Activated B cell treated with CpG ODN at 0.5 μM for 24 hours (primary cell): Measurements from ENCODE around the gene ANP32E. TPM values are rescaled to one million over a fixed set of nuclear protein-coding genes. Genes with fewer than 3 reads are reported as not detected.

ENCODE experiments used
- ATAC-seq: fragments of 200-7000 bp; cut with Tn5 transposase; one replicate; pipeline ENCODE4 v1.10.0; 2021; ENCODE audit warnings: low read depth, mild to moderate bottlenecking, moderate library complexity
- CTCF ChIA-PET: fragments of 350-600 bp; sonication (Branson Sonifier 250); formaldehyde crosslinking; loops from one replicate; lab custom pipeline; 2021; ENCODE audit warnings: antibody characterized with exemption; lab: Charles Lee
- POLR2A ChIA-PET: fragments of 350-600 bp; sonication (Branson Sonifier 250); formaldehyde crosslinking; loops from one replicate; lab custom pipeline; 2021; ENCODE audit warnings: antibody characterized with exemption; lab: Charles Lee
- DNase-seq: peaks from one replicate; pipeline ENCODE4 v3.0.0; 2022
- H3K27ac Mint-ChIP-seq: one replicate; pipeline ENCODE4 v1.8.0; 2020; ENCODE audit warnings: mixed read lengths
- H3K27me3 Mint-ChIP-seq: one replicate; pipeline ENCODE4 v1.8.0; 2021; ENCODE audit warnings: mixed read lengths
- H3K36me3 Mint-ChIP-seq: one replicate; pipeline ENCODE4 v1.8.0; 2021; ENCODE audit warnings: low read depth, mixed read lengths
- H3K4me1 Mint-ChIP-seq: one replicate; pipeline ENCODE4 v1.8.0; 2021; ENCODE audit warnings: mixed read lengths
- H3K4me3 Mint-ChIP-seq: one replicate; pipeline ENCODE4 v1.8.0; 2020; ENCODE audit warnings: mild to moderate bottlenecking, mixed read lengths
- H3K9me3 Mint-ChIP-seq: one replicate; pipeline ENCODE4 v1.8.0; 2020; ENCODE audit warnings: mixed read lengths
- intact Hi-C: fragments of 100-400 bp; cut with micrococcal nuclease; formaldehyde crosslinking; loops from one replicate; pipeline ENCODE4 v1.15.1; 2024
- total RNA-seq: library from RNA; stranded (reverse); gene quantifications from 2 replicates; pipeline ENCODE4 v1.2.3, GENCODE V29; 2022
- TF ChIP-seq, protein P1 (sequence below): fragments of 200-600 bp; IDR thresholded peaks from one replicate; pipeline ENCODE4 v1.8.0; 2022; ENCODE audit warnings: antibody characterized with exemption, mild to moderate bottlenecking

Gene ANP32E
- total RNA-seq, 1 donor from 2014 or later, result 70.5 TPM

DNA sequence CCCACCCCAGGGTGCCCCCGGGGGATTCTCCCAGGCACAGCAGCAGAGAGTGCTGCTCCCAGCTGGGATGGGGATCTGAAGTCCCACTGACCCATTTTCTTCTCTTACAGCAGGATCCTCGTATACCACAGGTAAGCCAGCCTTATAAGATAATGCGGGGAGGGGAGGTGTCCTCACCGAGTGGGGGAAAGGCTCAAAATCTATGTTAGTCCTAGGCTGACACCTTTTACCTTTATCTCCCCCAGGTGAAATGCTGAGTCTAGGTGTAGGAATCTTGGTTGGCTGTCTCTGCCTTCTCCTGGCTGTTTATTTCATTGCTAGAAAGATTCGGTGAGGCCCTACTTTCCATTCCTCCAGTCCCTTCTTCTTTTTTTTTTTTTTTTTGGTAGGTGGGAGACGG, 27.6 kb upstream of the ANP32E start:
- intact Hi-C loops, result no loop called here
- Mint-ChIP-seq H3K4me1 (peaks cover 22% of the 10 kb centered on the region), H3K27ac (no peak overlapping the region), H3K27me3 (peaks cover 4% of the 10 kb centered on the region), H3K36me3 (peaks cover 39% of the 10 kb centered on the region), H3K9me3 (no peaks in the 10 kb centered on the region), H3K4me3 (no peak overlapping the region)
- ATAC-seq (no peak), DNase-seq (no peak)
- ChIA-PET POLR2A (interaction anchor here (1.3 kb wide), 1 partner anchor 28 kb away, joined by 3 read pairs; the partner anchor contains the start of gene ANP32E), CTCF (interaction anchor here (1.2 kb wide), 1 partner anchor 18 kb away, joined by 3 read pairs; no protein-coding TSS in a partner anchor)
- TF ChIP-seq, protein P1, sequence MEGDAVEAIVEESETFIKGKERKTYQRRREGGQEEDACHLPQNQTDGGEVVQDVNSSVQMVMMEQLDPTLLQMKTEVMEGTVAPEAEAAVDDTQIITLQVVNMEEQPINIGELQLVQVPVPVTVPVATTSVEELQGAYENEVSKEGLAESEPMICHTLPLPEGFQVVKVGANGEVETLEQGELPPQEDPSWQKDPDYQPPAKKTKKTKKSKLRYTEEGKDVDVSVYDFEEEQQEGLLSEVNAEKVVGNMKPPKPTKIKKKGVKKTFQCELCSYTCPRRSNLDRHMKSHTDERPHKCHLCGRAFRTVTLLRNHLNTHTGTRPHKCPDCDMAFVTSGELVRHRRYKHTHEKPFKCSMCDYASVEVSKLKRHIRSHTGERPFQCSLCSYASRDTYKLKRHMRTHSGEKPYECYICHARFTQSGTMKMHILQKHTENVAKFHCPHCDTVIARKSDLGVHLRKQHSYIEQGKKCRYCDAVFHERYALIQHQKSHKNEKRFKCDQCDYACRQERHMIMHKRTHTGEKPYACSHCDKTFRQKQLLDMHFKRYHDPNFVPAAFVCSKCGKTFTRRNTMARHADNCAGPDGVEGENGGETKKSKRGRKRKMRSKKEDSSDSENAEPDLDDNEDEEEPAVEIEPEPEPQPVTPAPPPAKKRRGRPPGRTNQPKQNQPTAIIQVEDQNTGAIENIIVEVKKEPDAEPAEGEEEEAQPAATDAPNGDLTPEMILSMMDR, result no peak

DNA sequence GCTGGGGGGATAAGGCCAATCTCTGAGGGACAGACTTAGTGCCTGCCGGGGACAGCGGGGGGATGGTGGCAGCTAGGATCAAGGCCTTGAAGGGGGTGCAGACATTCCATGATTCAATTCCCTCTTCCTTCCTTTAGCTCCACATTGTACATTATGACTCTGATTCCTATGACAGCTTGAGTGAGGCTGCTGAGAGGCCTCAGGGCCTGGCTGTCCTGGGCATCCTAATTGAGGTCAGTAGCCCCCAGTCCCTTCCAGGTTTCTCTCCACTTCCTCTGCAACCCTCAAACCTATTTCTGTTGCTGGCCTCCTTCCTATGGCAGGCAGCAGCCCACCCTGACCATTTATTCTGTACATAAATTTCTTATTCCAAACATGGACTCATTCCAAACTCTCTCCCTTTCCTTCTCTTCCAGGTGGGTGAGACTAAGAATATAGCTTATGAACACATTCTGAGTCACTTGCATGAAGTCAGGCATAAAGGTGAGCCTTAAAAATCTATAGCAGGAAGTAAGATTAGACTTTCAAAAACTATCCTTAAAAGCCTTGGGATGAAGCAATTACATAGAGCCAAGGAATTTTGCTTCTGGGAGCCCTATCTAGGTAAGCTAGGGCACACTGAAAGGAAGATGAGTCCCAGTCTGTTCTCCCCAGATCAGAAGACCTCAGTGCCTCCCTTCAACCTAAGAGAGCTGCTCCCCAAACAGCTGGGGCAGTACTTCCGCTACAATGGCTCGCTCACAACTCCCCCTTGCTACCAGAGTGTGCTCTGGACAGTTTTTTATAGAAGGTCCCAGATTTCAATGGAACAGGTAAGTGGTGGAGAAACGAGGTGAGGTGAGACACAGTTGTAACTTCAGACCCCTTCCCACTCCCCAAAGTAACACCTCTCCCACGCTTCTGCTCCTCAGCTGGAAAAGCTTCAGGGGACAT, 26.7 kb upstream of the ANP32E start:
- ATAC-seq, result no peak
- POLR2A ChIA-PET, result interaction anchor here (0.6 to 1.3 kb wide), 4 partner anchors 9 to 27 kb away, joined by 3 to 9 read pairs (median 5); partner anchors contain the start of gene ANP32E
- TF ChIP-seq, protein P1, result no peak
- no peak for DNase-seq
- peaks cover 32% of the 10 kb centered on the region for H3K36me3 Mint-ChIP-seq
- intact Hi-C loops, result no loop called here
- H3K4me1 Mint-ChIP-seq, result peaks cover 13% of the 10 kb centered on the region
- peak overlapping the region; percentile 24 for H3K27ac Mint-ChIP-seq
- CTCF ChIA-PET, result interaction anchor here (1.2 kb wide), 1 partner anchor 19 kb away, joined by 3 read pairs; no protein-coding TSS in a partner anchor
- H3K4me3 Mint-ChIP-seq, result no peak overlapping the region
- H3K9me3 Mint-ChIP-seq, result no peaks in the 10 kb centered on the region
- H3K27me3 Mint-ChIP-seq, result peaks cover 10% of the 10 kb centered on the region

DNA sequence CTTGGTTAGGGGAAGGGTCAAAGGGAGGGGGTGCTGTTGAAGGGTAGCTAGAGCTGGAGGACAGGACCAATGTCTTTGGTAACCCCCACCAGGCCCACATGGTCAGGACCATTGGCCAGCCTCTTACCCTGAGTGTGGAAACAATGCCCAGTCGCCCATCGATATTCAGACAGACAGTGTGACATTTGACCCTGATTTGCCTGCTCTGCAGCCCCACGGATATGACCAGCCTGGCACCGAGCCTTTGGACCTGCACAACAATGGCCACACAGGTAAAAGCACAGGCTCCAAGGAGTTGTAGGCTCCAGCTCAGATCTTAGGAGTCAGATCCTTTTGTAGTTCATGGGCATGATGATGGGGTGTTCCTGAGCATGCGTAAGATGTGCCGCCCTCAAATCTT, 25.5 kb upstream of the ANP32E start:
- no peak for ATAC-seq
- no peak for DNase-seq
- Mint-ChIP-seq H3K27ac (no peak overlapping the region), H3K4me1 (peaks cover 6% of the 10 kb centered on the region), H3K4me3 (no peak overlapping the region), H3K27me3 (peaks cover 23% of the 10 kb centered on the region), H3K36me3 (peaks cover 21% of the 10 kb centered on the region), H3K9me3 (no peaks in the 10 kb centered on the region)
- TF ChIP-seq, protein P1, result no peak
- intact Hi-C loops, result no loop called here
- POLR2A ChIA-PET, result interaction anchor here (1.3 kb wide), 1 partner anchor 22 kb away, joined by 5 read pairs; no protein-coding TSS in a partner anchor
- CTCF ChIA-PET, result no interaction called here

DNA sequence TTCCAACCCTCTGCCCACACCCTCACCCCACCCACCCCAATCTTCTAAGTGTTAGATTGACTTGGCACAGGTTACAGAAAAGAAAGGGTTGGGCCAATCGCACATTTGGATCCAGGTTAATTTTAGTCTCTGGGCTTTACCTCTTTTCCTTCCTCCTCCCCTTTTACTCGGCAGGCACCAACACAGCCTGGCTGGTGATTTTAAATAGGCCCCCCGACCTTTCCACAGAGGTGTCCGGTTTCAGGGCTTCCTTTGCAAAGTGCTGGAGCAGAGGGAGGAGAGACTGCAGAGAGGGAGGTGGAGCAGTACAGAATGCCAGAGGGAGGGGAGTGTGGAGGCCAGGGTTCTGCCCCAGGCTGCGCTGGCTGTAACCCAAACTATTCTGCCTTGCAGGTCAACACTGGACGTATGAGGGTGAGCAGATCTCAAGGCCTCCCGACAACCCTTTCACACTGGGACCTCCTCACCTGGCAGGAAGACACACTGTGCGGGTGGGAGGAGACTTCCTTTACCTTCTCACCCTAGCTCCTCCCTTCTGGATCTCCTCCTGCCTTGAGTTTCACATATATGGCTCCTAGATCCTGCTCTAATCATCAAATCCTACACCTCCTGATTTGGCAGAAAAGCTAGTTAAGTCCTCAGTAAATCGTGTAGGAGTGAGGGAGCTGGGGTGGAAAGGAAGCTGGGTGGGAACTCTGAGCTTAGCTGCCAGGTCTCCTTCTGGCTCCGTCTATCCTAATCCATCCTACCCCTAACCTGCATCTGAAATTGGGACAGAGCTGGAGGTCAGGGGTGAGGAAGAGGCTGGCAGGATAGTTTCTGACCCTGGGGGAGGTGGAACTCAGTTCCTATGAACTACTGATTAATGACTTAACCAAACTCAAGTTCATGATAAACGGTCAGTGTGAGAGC, 24.1 kb upstream of the ANP32E start:
- Mint-ChIP-seq H3K27me3 (peaks cover 33% of the 10 kb centered on the region), H3K4me3 (no peak overlapping the region), H3K27ac (no peak overlapping the region), H3K36me3 (peaks cover 7% of the 10 kb centered on the region), H3K9me3 (no peaks in the 10 kb centered on the region), H3K4me1 (peaks cover 17% of the 10 kb centered on the region)
- intact Hi-C loops, result loop anchor here (5.0 kb wide), 1 partner anchor 257 kb away; the partner anchor contains the start of gene FALEC
- no peak for ATAC-seq
- ChIA-PET POLR2A (interaction anchor here (0.6 to 1.0 kb wide), 2 partner anchors 26 to 282 kb away, joined by 3 read pairs; no protein-coding TSS in a partner anchor), CTCF (interaction anchor here (0.6 kb wide), 2 partner anchors 42 to 91 kb away, joined by 3 read pairs; no protein-coding TSS in a partner anchor)
- DNase-seq, result no peak
- TF ChIP-seq, protein P1, result no peak
